WTC11 (cell line): ENCODE measurements around the gene ATXN10. TPM values are rescaled to one million over a fixed set of nuclear protein-coding genes. Genes with fewer than 3 reads are reported as not detected.

Experiments
- ATAC-seq: fragments of 200-7000 bp; cut with Tn5 transposase; 2 replicates; pipeline ENCODE4 v1.10.0; 2021; ENCODE audit warnings: mild to moderate bottlenecking, moderate library complexity
- CTCF ChIA-PET: fragments of 300-600 bp; sonication (Branson Sonifier 250); formaldehyde crosslinking; loops from one replicate; lab custom pipeline; 2021; ENCODE audit warnings: antibody characterized with exemption; lab: Charles Lee
- POLR2A ChIA-PET: fragments of 350-600 bp; sonication (Branson Sonifier 250); formaldehyde crosslinking; loops from one replicate; lab custom pipeline; 2021; ENCODE audit warnings: antibody characterized with exemption; lab: Charles Lee
- DNase-seq: peaks from one replicate; pipeline ENCODE4 v3.0.0; 2021; ENCODE audit warnings: low spot score
- H3K27ac Mint-ChIP-seq: 2 replicates; pipeline ENCODE4 v1.8.0; 2021; ENCODE audit warnings: mixed read lengths
- H3K27me3 Mint-ChIP-seq: 2 replicates; pipeline ENCODE4 v1.8.0; 2021; ENCODE audit warnings: low read depth, mild to moderate bottlenecking, moderate library complexity, mixed read lengths
- H3K36me3 Mint-ChIP-seq: 2 replicates; pipeline ENCODE4 v1.8.0; 2021; ENCODE audit warnings: mixed read lengths
- H3K4me1 Mint-ChIP-seq: 2 replicates; pipeline ENCODE4 v1.8.0; 2022; ENCODE audit warnings: mixed read lengths
- H3K4me3 Mint-ChIP-seq: 2 replicates; pipeline ENCODE4 v1.8.0; 2021; ENCODE audit warnings: mild to moderate bottlenecking, moderate library complexity, mixed read lengths
- H3K9me3 Mint-ChIP-seq: 2 replicates; pipeline ENCODE4 v1.8.0; 2021; ENCODE audit warnings: mixed read lengths
- AFF4 ChIP-seq: sonication (generic); formaldehyde crosslinking; IDR thresholded peaks from 2 replicates; pipeline ENCODE4 v1.8.1; 2023; ENCODE audit warnings: mild to moderate bottlenecking, missing genetic modification reagents, borderline replicate concordance
- CDX4 ChIP-seq: fragments of 250-450 bp; sonication (Bioruptor Pico); IDR thresholded peaks from 2 replicates; pipeline ENCODE4 v1.9.0; 2021; ENCODE audit warnings: moderate library complexity, mild to moderate bottlenecking, inconsistent platforms, borderline replicate concordance
- ETV6 ChIP-seq: sonication (generic); formaldehyde crosslinking; IDR thresholded peaks from 2 replicates; pipeline ENCODE4 v1.8.1; 2022; ENCODE audit warnings: mild to moderate bottlenecking, missing genetic modification reagents
- FOXJ3 ChIP-seq: sonication (generic); formaldehyde crosslinking; IDR thresholded peaks from 2 replicates; pipeline ENCODE4 v1.9.0; 2021; ENCODE audit warnings: missing genetic modification reagents, mild to moderate bottlenecking, borderline replicate concordance
- GABPB1 ChIP-seq: sonication (generic); formaldehyde crosslinking; IDR thresholded peaks from 2 replicates; pipeline ENCODE4 v1.8.1; 2023; ENCODE audit warnings: mild to moderate bottlenecking, missing genetic modification reagents
- JAZF1 ChIP-seq: fragments of 250-450 bp; sonication (Bioruptor Pico); IDR thresholded peaks from 2 replicates; pipeline ENCODE4 v1.9.0; 2021; ENCODE audit warnings: moderate library complexity, mild to moderate bottlenecking, inconsistent platforms
- JUN ChIP-seq: sonication (generic); formaldehyde crosslinking; IDR thresholded peaks from 2 replicates; pipeline ENCODE4 v1.8.0; 2023; ENCODE audit warnings: mild to moderate bottlenecking, missing genetic modification reagents
- NR2C2 ChIP-seq: sonication (generic); formaldehyde crosslinking; IDR thresholded peaks from 2 replicates; pipeline ENCODE4 v1.8.0; 2022; ENCODE audit warnings: mild to moderate bottlenecking, missing genetic modification reagents
- SMAD4 ChIP-seq: sonication (generic); formaldehyde crosslinking; IDR thresholded peaks from 2 replicates; pipeline ENCODE4 v1.8.0; 2022; ENCODE audit warnings: mild to moderate bottlenecking, missing genetic modification reagents
- ZBTB21 ChIP-seq: sonication (generic); formaldehyde crosslinking; IDR thresholded peaks from 2 replicates; pipeline ENCODE4 v1.8.1; 2023; ENCODE audit warnings: mild to moderate bottlenecking, missing genetic modification reagents, borderline replicate concordance
- ZNF138 ChIP-seq: sonication (generic); formaldehyde crosslinking; conservative IDR thresholded peaks from 2 replicates; pipeline ENCODE4 v1.8.1; 2022; ENCODE audit warnings: mild to moderate bottlenecking, moderate library complexity, missing genetic modification reagents
- ZNF219 ChIP-seq: sonication (generic); formaldehyde crosslinking; IDR thresholded peaks from 2 replicates; pipeline ENCODE4 v1.8.0; 2023; ENCODE audit warnings: missing genetic modification reagents, mild to moderate bottlenecking, borderline replicate concordance
- ZNF396 ChIP-seq: fragments of 250-450 bp; sonication (Bioruptor Pico); IDR thresholded peaks from 2 replicates; pipeline ENCODE4 v1.8.0; 2021; ENCODE audit warnings: mild to moderate bottlenecking, moderate library complexity, borderline replicate concordance
- total RNA-seq: library from RNA; stranded (reverse); gene quantifications from 3 replicates; pipeline ENCODE4 v1.2.3, GENCODE V29; 2021
- TF ChIP-seq, protein P1 (sequence below): sonication (generic); formaldehyde crosslinking; IDR thresholded peaks from 2 replicates; pipeline ENCODE4 v1.8.0; 2023; ENCODE audit warnings: missing genetic modification reagents, mild to moderate bottlenecking, borderline replicate concordance
- TF ChIP-seq, protein P2 (sequence below): sonication (generic); formaldehyde crosslinking; IDR thresholded peaks from 2 replicates; pipeline ENCODE4 v1.8.0; 2023; ENCODE audit warnings: missing genetic modification reagents
- TF ChIP-seq, protein P3 (sequence below): sonication (generic); formaldehyde crosslinking; IDR thresholded peaks from 2 replicates; pipeline ENCODE4 v1.8.1; 2023; ENCODE audit warnings: mild to moderate bottlenecking, missing genetic modification reagents
- TF ChIP-seq, protein P4 (sequence below): sonication (generic); formaldehyde crosslinking; IDR thresholded peaks from 2 replicates; pipeline ENCODE4 v1.8.1; 2023; ENCODE audit warnings: mild to moderate bottlenecking, missing genetic modification reagents, moderate library complexity
- TF ChIP-seq, protein P5 (sequence below): sonication (generic); formaldehyde crosslinking; IDR thresholded peaks from 2 replicates; pipeline ENCODE4 v1.8.0; 2023; ENCODE audit warnings: mild to moderate bottlenecking, missing genetic modification reagents

ATXN10 gene
- total RNA-seq, 1 experiment from 2014 or later = 185 TPM

DNA sequence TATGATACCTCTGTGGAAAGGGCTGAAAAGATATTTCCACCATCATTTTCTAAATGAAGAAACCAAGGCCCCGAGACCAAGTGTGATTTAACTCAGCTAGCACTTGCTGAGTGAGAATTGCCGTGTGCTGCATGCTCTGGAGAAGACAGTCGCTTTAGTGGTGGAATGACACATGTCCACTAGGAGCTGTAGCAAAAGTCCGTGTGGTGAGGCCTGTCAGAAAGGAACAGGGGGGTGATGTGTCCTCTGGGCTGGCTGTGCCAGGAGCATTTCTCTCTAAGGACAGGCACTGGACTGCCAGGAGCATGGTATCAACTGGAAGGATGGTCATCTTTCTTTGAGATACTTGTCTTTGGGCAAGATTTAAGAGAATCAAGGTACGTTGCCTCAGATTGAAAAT is 72.8 kb downstream of the ATXN10 start:
- Mint-ChIP-seq H3K9me3 (no peaks in the 10 kb centered on the region), H3K27me3 (no peaks in the 10 kb centered on the region), H3K4me3 (no peak overlapping the region), H3K27ac (no peak overlapping the region), H3K36me3 (peaks cover 38% of the 10 kb centered on the region), H3K4me1 (peaks cover 17% of the 10 kb centered on the region)
- CTCF ChIA-PET = no interaction called here
- POLR2A ChIA-PET = no interaction called here
- TF ChIP-seq, protein P1, sequence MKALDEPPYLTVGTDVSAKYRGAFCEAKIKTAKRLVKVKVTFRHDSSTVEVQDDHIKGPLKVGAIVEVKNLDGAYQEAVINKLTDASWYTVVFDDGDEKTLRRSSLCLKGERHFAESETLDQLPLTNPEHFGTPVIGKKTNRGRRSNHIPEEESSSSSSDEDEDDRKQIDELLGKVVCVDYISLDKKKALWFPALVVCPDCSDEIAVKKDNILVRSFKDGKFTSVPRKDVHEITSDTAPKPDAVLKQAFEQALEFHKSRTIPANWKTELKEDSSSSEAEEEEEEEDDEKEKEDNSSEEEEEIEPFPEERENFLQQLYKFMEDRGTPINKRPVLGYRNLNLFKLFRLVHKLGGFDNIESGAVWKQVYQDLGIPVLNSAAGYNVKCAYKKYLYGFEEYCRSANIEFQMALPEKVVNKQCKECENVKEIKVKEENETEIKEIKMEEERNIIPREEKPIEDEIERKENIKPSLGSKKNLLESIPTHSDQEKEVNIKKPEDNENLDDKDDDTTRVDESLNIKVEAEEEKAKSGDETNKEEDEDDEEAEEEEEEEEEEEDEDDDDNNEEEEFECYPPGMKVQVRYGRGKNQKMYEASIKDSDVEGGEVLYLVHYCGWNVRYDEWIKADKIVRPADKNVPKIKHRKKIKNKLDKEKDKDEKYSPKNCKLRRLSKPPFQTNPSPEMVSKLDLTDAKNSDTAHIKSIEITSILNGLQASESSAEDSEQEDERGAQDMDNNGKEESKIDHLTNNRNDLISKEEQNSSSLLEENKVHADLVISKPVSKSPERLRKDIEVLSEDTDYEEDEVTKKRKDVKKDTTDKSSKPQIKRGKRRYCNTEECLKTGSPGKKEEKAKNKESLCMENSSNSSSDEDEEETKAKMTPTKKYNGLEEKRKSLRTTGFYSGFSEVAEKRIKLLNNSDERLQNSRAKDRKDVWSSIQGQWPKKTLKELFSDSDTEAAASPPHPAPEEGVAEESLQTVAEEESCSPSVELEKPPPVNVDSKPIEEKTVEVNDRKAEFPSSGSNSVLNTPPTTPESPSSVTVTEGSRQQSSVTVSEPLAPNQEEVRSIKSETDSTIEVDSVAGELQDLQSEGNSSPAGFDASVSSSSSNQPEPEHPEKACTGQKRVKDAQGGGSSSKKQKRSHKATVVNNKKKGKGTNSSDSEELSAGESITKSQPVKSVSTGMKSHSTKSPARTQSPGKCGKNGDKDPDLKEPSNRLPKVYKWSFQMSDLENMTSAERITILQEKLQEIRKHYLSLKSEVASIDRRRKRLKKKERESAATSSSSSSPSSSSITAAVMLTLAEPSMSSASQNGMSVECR (CRISPR knock-in tag) = no peak
- TF ChIP-seq, protein P2, sequence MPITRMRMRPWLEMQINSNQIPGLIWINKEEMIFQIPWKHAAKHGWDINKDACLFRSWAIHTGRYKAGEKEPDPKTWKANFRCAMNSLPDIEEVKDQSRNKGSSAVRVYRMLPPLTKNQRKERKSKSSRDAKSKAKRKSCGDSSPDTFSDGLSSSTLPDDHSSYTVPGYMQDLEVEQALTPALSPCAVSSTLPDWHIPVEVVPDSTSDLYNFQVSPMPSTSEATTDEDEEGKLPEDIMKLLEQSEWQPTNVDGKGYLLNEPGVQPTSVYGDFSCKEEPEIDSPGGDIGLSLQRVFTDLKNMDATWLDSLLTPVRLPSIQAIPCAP (CRISPR knock-in tag) = no peak
- TF ChIP-seq NR2C2 (no peak), GABPB1 (CRISPR knock-in tag) (no peak), AFF4 (CRISPR knock-in tag) (no peak), ZBTB21 (no peak), JUN (no peak), ZNF396 (CRISPR knock-in tag) (no peak), ETV6 (CRISPR knock-in tag) (no peak), CDX4 (CRISPR knock-in tag) (no peak), ZNF138 (CRISPR knock-in tag) (no peak)
- TF ChIP-seq, protein P3, sequence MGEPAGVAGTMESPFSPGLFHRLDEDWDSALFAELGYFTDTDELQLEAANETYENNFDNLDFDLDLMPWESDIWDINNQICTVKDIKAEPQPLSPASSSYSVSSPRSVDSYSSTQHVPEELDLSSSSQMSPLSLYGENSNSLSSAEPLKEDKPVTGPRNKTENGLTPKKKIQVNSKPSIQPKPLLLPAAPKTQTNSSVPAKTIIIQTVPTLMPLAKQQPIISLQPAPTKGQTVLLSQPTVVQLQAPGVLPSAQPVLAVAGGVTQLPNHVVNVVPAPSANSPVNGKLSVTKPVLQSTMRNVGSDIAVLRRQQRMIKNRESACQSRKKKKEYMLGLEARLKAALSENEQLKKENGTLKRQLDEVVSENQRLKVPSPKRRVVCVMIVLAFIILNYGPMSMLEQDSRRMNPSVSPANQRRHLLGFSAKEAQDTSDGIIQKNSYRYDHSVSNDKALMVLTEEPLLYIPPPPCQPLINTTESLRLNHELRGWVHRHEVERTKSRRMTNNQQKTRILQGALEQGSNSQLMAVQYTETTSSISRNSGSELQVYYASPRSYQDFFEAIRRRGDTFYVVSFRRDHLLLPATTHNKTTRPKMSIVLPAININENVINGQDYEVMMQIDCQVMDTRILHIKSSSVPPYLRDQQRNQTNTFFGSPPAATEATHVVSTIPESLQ = no peak
- TF ChIP-seq, protein P4, sequence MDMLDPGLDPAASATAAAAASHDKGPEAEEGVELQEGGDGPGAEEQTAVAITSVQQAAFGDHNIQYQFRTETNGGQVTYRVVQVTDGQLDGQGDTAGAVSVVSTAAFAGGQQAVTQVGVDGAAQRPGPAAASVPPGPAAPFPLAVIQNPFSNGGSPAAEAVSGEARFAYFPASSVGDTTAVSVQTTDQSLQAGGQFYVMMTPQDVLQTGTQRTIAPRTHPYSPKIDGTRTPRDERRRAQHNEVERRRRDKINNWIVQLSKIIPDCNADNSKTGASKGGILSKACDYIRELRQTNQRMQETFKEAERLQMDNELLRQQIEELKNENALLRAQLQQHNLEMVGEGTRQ = no peak
- no peak for DNase-seq
- no peak for ATAC-seq

- Mint-ChIP-seq H3K9me3 (no peaks in the 10 kb centered on the region), H3K4me3 (no peak overlapping the region), H3K27me3 (no peaks in the 10 kb centered on the region), H3K27ac (no peak overlapping the region)
- ATAC-seq = no peak
- DNase-seq = no peak
- CTCF ChIA-PET = no interaction called here
- TF ChIP-seq SMAD4 (CRISPR knock-in tag) (no peak), JAZF1 (CRISPR knock-in tag) (no peak), FOXJ3 (CRISPR knock-in tag) (no peak), ZNF219 (CRISPR knock-in tag) (no peak)
- TF ChIP-seq, protein P5, sequence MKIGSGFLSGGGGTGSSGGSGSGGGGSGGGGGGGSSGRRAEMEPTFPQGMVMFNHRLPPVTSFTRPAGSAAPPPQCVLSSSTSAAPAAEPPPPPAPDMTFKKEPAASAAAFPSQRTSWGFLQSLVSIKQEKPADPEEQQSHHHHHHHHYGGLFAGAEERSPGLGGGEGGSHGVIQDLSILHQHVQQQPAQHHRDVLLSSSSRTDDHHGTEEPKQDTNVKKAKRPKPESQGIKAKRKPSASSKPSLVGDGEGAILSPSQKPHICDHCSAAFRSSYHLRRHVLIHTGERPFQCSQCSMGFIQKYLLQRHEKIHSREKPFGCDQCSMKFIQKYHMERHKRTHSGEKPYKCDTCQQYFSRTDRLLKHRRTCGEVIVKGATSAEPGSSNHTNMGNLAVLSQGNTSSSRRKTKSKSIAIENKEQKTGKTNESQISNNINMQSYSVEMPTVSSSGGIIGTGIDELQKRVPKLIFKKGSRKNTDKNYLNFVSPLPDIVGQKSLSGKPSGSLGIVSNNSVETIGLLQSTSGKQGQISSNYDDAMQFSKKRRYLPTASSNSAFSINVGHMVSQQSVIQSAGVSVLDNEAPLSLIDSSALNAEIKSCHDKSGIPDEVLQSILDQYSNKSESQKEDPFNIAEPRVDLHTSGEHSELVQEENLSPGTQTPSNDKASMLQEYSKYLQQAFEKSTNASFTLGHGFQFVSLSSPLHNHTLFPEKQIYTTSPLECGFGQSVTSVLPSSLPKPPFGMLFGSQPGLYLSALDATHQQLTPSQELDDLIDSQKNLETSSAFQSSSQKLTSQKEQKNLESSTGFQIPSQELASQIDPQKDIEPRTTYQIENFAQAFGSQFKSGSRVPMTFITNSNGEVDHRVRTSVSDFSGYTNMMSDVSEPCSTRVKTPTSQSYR (CRISPR knock-in tag) = no peak
- TF ChIP-seq, all 79 proteins: peak for 0
- POLR2A ChIA-PET = no interaction called here
- Mint-ChIP-seq H3K36me3 (peaks cover 5% of the 10 kb centered on the region; the same call in 1 of the 2 replicates), H3K4me1 (peaks cover 12% of the 10 kb centered on the region)
Observed at GRCh38 chr22:45750626-45751025, 79.0 kb downstream of the ATXN10 start.
